BE2C (cell line): Measurements from ENCODE around the gene ERG.

ENCODE experiments used
- DNase-seq: peaks from one replicate; pipeline ENCODE4 v3.0.0-alpha.2; 2020
- H3K27me3 ChIP-seq: fragments of 250-450 bp; sonication (Bioruptor Pico); 2 replicates; pipeline ENCODE4 v1.5.1; 2020; ENCODE audit warnings: mild to moderate bottlenecking
- H3K36me3 ChIP-seq: fragments of 250-450 bp; sonication (Bioruptor Pico); 2 replicates; pipeline ENCODE4 v1.5.1; 2020; ENCODE audit warnings: mild to moderate bottlenecking
- H3K4me1 ChIP-seq: fragments of 250-450 bp; sonication (Bioruptor Pico); 2 replicates; pipeline ENCODE4 v1.5.1; 2020
- H3K4me3 ChIP-seq: 2 replicates; pipeline ENCODE4 v1.5.1; 2011; ENCODE audit warnings: low read depth, low read length
- H3K9me3 ChIP-seq: fragments of 250-450 bp; sonication (Bioruptor Pico); 2 replicates; pipeline ENCODE4 v1.5.1; 2020
- CTCF ChIP-seq: IDR thresholded peaks from 2 replicates; pipeline ENCODE4 v1.5.1; 2012; ENCODE audit warnings: mild to moderate bottlenecking, low read depth, low read length

ERG gene

GRCh38 chr21:38350684-38351083 lies 147.6 kb downstream of the ERG start:
- H3K27me3 ChIP-seq = peaks cover 8% of the 10 kb centered on the region
- H3K4me1 ChIP-seq = no peaks in the 10 kb centered on the region
- no peaks in the 10 kb centered on the region for H3K36me3 ChIP-seq
- no peaks in the 10 kb centered on the region for H3K9me3 ChIP-seq
- no peak for TF ChIP-seq CTCF
- no peak for DNase-seq
- H3K4me3 ChIP-seq = no peak overlapping the region

GRCh38 chr21:38349977-38350376 lies 148.3 kb downstream of the ERG start:
- Histone ChIP-seq H3K4me3 (no peak overlapping the region), H3K27me3 (peaks cover 8% of the 10 kb centered on the region), H3K9me3 (no peaks in the 10 kb centered on the region), H3K36me3 (no peaks in the 10 kb centered on the region), H3K4me1 (no peaks in the 10 kb centered on the region)
- DNase-seq = no peak
- no peak for TF ChIP-seq CTCF

GRCh38 chr21:38349111-38349746 lies 149.0 kb downstream of the ERG start:
- Histone ChIP-seq H3K4me3 (no peak overlapping the region), H3K4me1 (no peaks in the 10 kb centered on the region), H3K36me3 (no peaks in the 10 kb centered on the region), H3K9me3 (no peaks in the 10 kb centered on the region), H3K27me3 (peaks cover 8% of the 10 kb centered on the region)
- no peak for TF ChIP-seq CTCF
- no peak for DNase-seq

- no peak for TF ChIP-seq CTCF
- H3K4me3 ChIP-seq = no peak overlapping the region
- H3K9me3 ChIP-seq = no peaks in the 10 kb centered on the region
- DNase-seq = no peak
- no peaks in the 10 kb centered on the region for H3K4me1 ChIP-seq
- H3K36me3 ChIP-seq = no peaks in the 10 kb centered on the region
- H3K27me3 ChIP-seq = peaks cover 8% of the 10 kb centered on the region; the same call in 1 of the 2 replicates
Measured at GRCh38 chr21:38346286-38346685, 152.0 kb downstream of the ERG start.

GRCh38 chr21:38343691-38344090 lies 154.6 kb downstream of the ERG start:
- H3K36me3 ChIP-seq = no peaks in the 10 kb centered on the region
- no peaks in the 10 kb centered on the region for H3K4me1 ChIP-seq
- peaks cover 3% of the 10 kb centered on the region; the same call in 1 of the 2 replicates for H3K27me3 ChIP-seq
- no peak overlapping the region for H3K4me3 ChIP-seq
- TF ChIP-seq CTCF = no peak
- H3K9me3 ChIP-seq = no peaks in the 10 kb centered on the region
- no peak for DNase-seq

GRCh38 chr21:38342739-38343138 lies 155.5 kb downstream of the ERG start:
- DNase-seq = no peak
- TF ChIP-seq CTCF = no peak
- Histone ChIP-seq H3K4me3 (no peak overlapping the region), H3K27me3 (no peaks in the 10 kb centered on the region), H3K4me1 (no peaks in the 10 kb centered on the region), H3K9me3 (no peaks in the 10 kb centered on the region), H3K36me3 (no peaks in the 10 kb centered on the region)
